Astrocyte (in vitro differentiated cells and primary cell): Measurements from ENCODE around the gene PTPRM. TPM values are rescaled to one million over a fixed set of nuclear protein-coding genes. Genes with fewer than 3 reads are reported as not detected.

ENCODE experiments used
- DNase-seq: peaks from one replicate; pipeline ENCODE4 v3.0.0-alpha.2; 2010; ENCODE audit warnings: low read depth
- FAIRE-seq: peaks from 2 replicates; lab custom pipeline; 2011; peaks lifted over from hg19 to GRCh38; lab: Jason Lieb, UNC
- H2AFZ ChIP-seq: 2 replicates; pipeline ENCODE4 v1.6.0; 2012; ENCODE audit warnings: low read depth, low read length, inconsistent platforms
- H3K27ac ChIP-seq: 2 replicates; pipeline ENCODE4 v1.5.1; 2011; ENCODE audit warnings: low read depth, low read length, inconsistent platforms
- H3K27me3 ChIP-seq: 2 replicates; pipeline ENCODE4 v1.6.0; 2011; ENCODE audit warnings: low read length, inconsistent platforms; ENCODE audit not compliant: insufficient read depth
- H3K36me3 ChIP-seq: 2 replicates; pipeline ENCODE4 v1.5.1; 2011; ENCODE audit warnings: low read length, inconsistent platforms; ENCODE audit not compliant: insufficient read depth
- H3K4me1 ChIP-seq: 2 replicates; pipeline ENCODE4 v1.5.1; 2011; ENCODE audit warnings: low read length, inconsistent platforms; ENCODE audit not compliant: insufficient read depth
- H3K4me2 ChIP-seq: 2 replicates; pipeline ENCODE4 v1.6.0; 2012; ENCODE audit warnings: low read length, inconsistent platforms
- H3K4me3 ChIP-seq: 2 replicates; pipeline ENCODE4 v1.5.1; 2011; ENCODE audit warnings: low read depth, mild to moderate bottlenecking, low read length, inconsistent platforms; ENCODE audit not compliant: insufficient read depth
- H3K79me2 ChIP-seq: 2 replicates; pipeline ENCODE4 v1.6.0; 2012; ENCODE audit warnings: mild to moderate bottlenecking, low read length, inconsistent platforms; ENCODE audit not compliant: insufficient read depth
- H3K9ac ChIP-seq: 2 replicates; pipeline ENCODE4 v1.6.0; 2012; ENCODE audit warnings: mild to moderate bottlenecking, low read length, inconsistent platforms
- H3K9me3 ChIP-seq: 2 replicates; pipeline ENCODE4 v1.5.1; 2012; ENCODE audit warnings: low read depth, mild to moderate bottlenecking, low read length, inconsistent platforms; ENCODE audit not compliant: insufficient read depth
- H4K20me1 ChIP-seq: 2 replicates; pipeline ENCODE4 v1.6.0; 2012; ENCODE audit warnings: low read length, inconsistent platforms; ENCODE audit not compliant: insufficient read depth
- H3K27ac Mint-ChIP-seq: one replicate; pipeline ENCODE4 v1.8.0; 2021; ENCODE audit warnings: mild to moderate bottlenecking, mixed read lengths; ENCODE audit not compliant: unreplicated experiment
- H3K27me3 Mint-ChIP-seq: one replicate; pipeline ENCODE4 v1.8.0; 2021; ENCODE audit warnings: low read depth, mixed read lengths; ENCODE audit not compliant: unreplicated experiment
- H3K36me3 Mint-ChIP-seq: one replicate; pipeline ENCODE4 v1.8.0; 2021; ENCODE audit warnings: low read depth, mixed read lengths; ENCODE audit not compliant: unreplicated experiment
- H3K4me1 Mint-ChIP-seq: one replicate; pipeline ENCODE4 v1.8.0; 2021; ENCODE audit warnings: low read depth, mixed read lengths; ENCODE audit not compliant: unreplicated experiment
- H3K4me3 Mint-ChIP-seq: one replicate; pipeline ENCODE4 v1.8.0; 2021; ENCODE audit warnings: mild to moderate bottlenecking, moderate library complexity, mixed read lengths; ENCODE audit not compliant: unreplicated experiment
- H3K9me3 Mint-ChIP-seq: one replicate; pipeline ENCODE4 v1.8.0; 2021; ENCODE audit warnings: mild to moderate bottlenecking, mixed read lengths; ENCODE audit not compliant: unreplicated experiment
- CTCF ChIP-seq: IDR thresholded peaks from 2 replicates; pipeline ENCODE4 v1.5.1; 2011; ENCODE audit warnings: low read depth, mild to moderate bottlenecking, inconsistent platforms, low read length, moderate library complexity; ENCODE audit not compliant: insufficient read depth
- EZH2 ChIP-seq: IDR thresholded peaks from 2 replicates; pipeline ENCODE4 v1.6.1; 2012; ENCODE audit warnings: mild to moderate bottlenecking, low read length, inconsistent platforms; ENCODE audit not compliant: insufficient read depth
- total RNA-seq: library from RNA; stranded (reverse); gene quantifications from 2 replicates; pipeline ENCODE4 v1.2.1, GENCODE V29; 2021

Gene PTPRM
- total RNA-seq, 1 donor from 2014 or later: 59.6 TPM

GRCh38 chr18:7657050-7657449 lies 89.9 kb downstream of the PTPRM start:
- H4K20me1 ChIP-seq: peaks cover 32% of the 10 kb centered on the region
- no peak for DNase-seq
- H3K36me3 ChIP-seq: no peaks in the 10 kb centered on the region
- H3K79me2 ChIP-seq: peaks cover 33% of the 10 kb centered on the region
- H3K4me1 ChIP-seq: no peaks in the 10 kb centered on the region
- Mint-ChIP-seq H3K4me3 (no peak overlapping the region), H3K9me3 (peaks cover 3% of the 10 kb centered on the region), H3K36me3 (peaks cover 1% of the 10 kb centered on the region), H3K27ac (no peak overlapping the region), H3K4me1 (peaks cover 10% of the 10 kb centered on the region), H3K27me3 (no peaks in the 10 kb centered on the region)
- H3K4me3 ChIP-seq: no peak overlapping the region
- TF ChIP-seq CTCF (no peak), EZH2 (no peak)
- no peak overlapping the region for H3K4me2 ChIP-seq
- H3K9ac ChIP-seq: no peak overlapping the region
- FAIRE-seq: no peak
- H2AFZ ChIP-seq: no peak overlapping the region
- no peak overlapping the region for H3K27ac ChIP-seq
- no peaks in the 10 kb centered on the region for H3K27me3 ChIP-seq
- no peaks in the 10 kb centered on the region for H3K9me3 ChIP-seq

DNA sequence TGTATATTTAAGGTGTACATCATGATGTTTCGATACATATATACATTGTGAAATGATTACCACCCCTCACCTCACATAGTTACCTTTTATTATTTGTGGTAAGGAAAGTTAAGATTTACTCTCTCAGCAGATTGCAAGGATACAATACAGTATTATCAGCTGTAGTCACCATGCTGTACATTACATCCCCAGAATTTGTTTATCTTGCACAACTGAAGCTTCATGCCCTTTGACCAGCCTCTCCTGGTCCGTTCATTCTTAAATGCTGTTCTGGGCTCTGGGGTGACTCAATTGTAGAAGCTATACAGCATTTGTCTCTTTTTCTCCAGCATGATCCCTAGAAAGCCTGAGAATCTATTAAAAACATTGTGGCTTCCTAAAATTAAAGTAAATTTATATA lies 90.8 kb downstream of the PTPRM start:
- H3K4me3 ChIP-seq: no peak overlapping the region
- Mint-ChIP-seq H3K4me3 (no peak overlapping the region), H3K36me3 (peaks cover 1% of the 10 kb centered on the region), H3K9me3 (peaks cover 3% of the 10 kb centered on the region), H3K27ac (no peak overlapping the region), H3K27me3 (no peaks in the 10 kb centered on the region), H3K4me1 (peaks cover 10% of the 10 kb centered on the region)
- H4K20me1 ChIP-seq: peaks cover 32% of the 10 kb centered on the region
- H3K4me1 ChIP-seq: no peaks in the 10 kb centered on the region
- H3K4me2 ChIP-seq: no peak overlapping the region
- H3K9ac ChIP-seq: no peak overlapping the region
- DNase-seq: no peak
- no peaks in the 10 kb centered on the region for H3K27me3 ChIP-seq
- H3K27ac ChIP-seq: no peak overlapping the region
- no peak overlapping the region for H2AFZ ChIP-seq
- H3K9me3 ChIP-seq: no peaks in the 10 kb centered on the region
- TF ChIP-seq CTCF: no peak
- TF ChIP-seq EZH2: no peak
- peaks cover 33% of the 10 kb centered on the region for H3K79me2 ChIP-seq
- FAIRE-seq: no peak
- no peaks in the 10 kb centered on the region for H3K36me3 ChIP-seq

DNA sequence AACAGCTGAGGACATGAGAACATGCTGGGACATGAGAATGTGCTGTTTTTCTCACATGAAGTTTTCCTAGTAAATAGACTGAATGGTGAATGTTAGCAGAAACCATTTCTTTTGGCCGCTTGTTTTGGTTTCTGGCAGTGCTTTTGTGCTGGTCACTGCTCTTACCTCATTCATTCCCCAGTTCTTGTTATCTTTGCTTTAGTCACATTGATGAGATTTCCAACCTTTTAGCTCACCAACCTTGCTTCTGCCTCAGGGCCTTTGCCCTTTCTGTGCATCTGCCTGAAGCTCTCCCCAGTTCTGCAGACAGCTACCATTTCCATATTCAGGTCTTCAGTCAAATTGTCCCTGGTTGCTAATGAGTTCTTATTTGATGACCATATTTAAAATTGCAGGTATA lies 91.6 kb downstream of the PTPRM start:
- Histone ChIP-seq H3K4me3 (no peak overlapping the region), H3K9me3 (no peaks in the 10 kb centered on the region), H3K36me3 (no peaks in the 10 kb centered on the region), H3K9ac (no peak overlapping the region), H3K79me2 (peaks cover 27% of the 10 kb centered on the region), H4K20me1 (peaks cover 32% of the 10 kb centered on the region), H3K4me1 (no peaks in the 10 kb centered on the region), H3K4me2 (no peak overlapping the region), H3K27ac (no peak overlapping the region), H2AFZ (no peak overlapping the region), H3K27me3 (no peaks in the 10 kb centered on the region)
- H3K4me3 Mint-ChIP-seq: no peak overlapping the region
- H3K4me1 Mint-ChIP-seq: peaks cover 10% of the 10 kb centered on the region
- H3K27ac Mint-ChIP-seq: no peak overlapping the region
- FAIRE-seq (no peak), DNase-seq (peak; percentile 27)
- H3K36me3 Mint-ChIP-seq: no peaks in the 10 kb centered on the region
- no peaks in the 10 kb centered on the region for H3K27me3 Mint-ChIP-seq
- no peaks in the 10 kb centered on the region for H3K9me3 Mint-ChIP-seq
- TF ChIP-seq CTCF (no peak), EZH2 (no peak)
